ENCODE measurements around the gene STOML1. TPM values are rescaled to one million over a fixed set of nuclear protein-coding genes. Genes with fewer than 3 reads are reported as not detected.

STOML1 gene
- total RNA-seq, 1 donor from 2014 or later = 16.3 TPM

- H3K4me1 ChIP-seq = peaks cover 20% of the 10 kb centered on the region
- no peaks in the 10 kb centered on the region for H3K9me3 ChIP-seq
- peak; percentile 46 to 48 for ATAC-seq
- H3K27me3 ChIP-seq (ENCODE audit: low read depth) = no peaks in the 10 kb centered on the region
- DNase-seq = no peak
- intact Hi-C loops (cut with DNase I) = no loop called here
- no peak for TF ChIP-seq CTCF (IDR thresholded peaks at IDR 0.05)
- H3K4me3 ChIP-seq = no peak overlapping the region
- H3K36me3 ChIP-seq = no peaks in the 10 kb centered on the region
- H3K27ac ChIP-seq = no peak overlapping the region
Observed at GRCh38 chr15:73956743-73957135, 35.4 kb downstream of the STOML1 start.

DNA sequence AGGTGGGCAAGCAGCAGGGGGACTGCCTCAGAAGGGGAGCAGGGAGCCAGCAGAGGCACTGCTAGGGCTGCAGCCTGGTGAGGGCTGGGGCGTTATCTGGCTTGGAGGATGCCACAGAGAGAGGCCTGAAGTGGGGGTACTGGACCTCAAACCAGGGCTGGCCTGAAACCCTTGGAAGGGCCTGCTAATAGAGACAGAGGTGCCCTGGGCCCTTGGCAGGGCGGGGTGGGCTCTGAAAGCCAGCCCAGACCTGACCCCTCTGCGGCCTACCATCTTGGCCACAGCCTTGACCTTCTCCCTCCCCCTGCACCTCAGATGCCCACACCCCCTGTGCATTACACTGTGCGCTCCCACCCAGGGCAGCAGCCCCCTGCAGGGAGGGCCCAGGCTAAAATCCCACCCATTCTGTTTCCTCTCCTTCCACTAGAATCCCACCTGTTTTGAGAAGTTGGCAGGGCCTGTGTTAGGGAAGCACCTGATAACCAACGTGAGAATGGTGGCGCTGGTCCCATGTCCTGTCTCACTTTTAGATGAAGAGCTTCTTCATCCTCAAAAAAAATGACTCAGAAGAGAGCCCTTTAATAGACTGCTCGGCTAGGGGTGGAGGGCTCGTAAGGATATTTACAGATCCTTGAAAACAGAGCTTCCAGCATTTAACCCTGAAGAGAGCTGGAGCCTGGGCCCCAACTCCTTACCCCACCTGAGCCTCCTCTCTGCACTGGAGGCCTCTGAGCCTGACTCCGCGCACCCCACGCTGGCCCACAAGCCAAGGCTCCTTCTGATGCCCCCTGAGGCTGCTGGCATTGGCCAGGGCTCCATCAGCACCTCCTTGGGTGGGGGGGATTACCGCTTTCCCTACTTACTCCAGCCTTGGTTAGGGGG is 36.0 kb downstream of the STOML1 start:
- Histone ChIP-seq H3K36me3 (no peaks in the 10 kb centered on the region), H3K9me3 (no peaks in the 10 kb centered on the region), H3K4me1 (peaks cover 24% of the 10 kb centered on the region), H3K4me3 (no peak overlapping the region), H3K27me3 (ENCODE audit: low read depth) (no peaks in the 10 kb centered on the region), H3K27ac (no peak overlapping the region)
- intact Hi-C loops (cut with DNase I) = no loop called here
- ATAC-seq = no peak
- TF ChIP-seq CTCF (IDR thresholded peaks at IDR 0.05) = no peak
- DNase-seq = no peak

DNA sequence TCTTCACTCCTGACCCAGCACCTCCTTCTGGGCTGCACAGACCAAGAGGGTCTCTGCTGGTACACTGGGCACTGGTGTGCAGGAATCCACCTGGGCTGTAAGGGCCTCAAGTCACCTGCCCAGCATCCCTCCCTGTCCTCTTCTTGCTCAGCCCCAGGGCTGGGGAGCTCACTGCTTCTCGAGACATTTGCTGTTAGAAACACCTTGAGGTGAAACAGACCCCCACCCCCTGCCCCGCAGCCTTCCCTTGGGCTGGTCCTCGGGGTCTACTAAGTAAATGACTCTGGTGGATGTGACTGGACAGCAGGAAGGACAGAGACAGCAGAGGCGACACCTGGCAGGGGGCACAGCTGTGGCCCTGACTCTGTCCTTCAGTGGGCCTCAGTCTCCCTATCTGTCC is 36.8 kb downstream of the STOML1 start:
- intact Hi-C loops (cut with DNase I) = no loop called here
- peaks cover 24% of the 10 kb centered on the region for H3K4me1 ChIP-seq
- no peaks in the 10 kb centered on the region for H3K9me3 ChIP-seq
- no peaks in the 10 kb centered on the region for H3K27me3 ChIP-seq (ENCODE audit: low read depth)
- no peaks in the 10 kb centered on the region for H3K36me3 ChIP-seq
- no peak overlapping the region for H3K27ac ChIP-seq
- no peak for TF ChIP-seq CTCF (IDR thresholded peaks at IDR 0.05)
- DNase-seq (no peak), ATAC-seq (no peak)
- H3K4me3 ChIP-seq = no peak overlapping the region

DNA sequence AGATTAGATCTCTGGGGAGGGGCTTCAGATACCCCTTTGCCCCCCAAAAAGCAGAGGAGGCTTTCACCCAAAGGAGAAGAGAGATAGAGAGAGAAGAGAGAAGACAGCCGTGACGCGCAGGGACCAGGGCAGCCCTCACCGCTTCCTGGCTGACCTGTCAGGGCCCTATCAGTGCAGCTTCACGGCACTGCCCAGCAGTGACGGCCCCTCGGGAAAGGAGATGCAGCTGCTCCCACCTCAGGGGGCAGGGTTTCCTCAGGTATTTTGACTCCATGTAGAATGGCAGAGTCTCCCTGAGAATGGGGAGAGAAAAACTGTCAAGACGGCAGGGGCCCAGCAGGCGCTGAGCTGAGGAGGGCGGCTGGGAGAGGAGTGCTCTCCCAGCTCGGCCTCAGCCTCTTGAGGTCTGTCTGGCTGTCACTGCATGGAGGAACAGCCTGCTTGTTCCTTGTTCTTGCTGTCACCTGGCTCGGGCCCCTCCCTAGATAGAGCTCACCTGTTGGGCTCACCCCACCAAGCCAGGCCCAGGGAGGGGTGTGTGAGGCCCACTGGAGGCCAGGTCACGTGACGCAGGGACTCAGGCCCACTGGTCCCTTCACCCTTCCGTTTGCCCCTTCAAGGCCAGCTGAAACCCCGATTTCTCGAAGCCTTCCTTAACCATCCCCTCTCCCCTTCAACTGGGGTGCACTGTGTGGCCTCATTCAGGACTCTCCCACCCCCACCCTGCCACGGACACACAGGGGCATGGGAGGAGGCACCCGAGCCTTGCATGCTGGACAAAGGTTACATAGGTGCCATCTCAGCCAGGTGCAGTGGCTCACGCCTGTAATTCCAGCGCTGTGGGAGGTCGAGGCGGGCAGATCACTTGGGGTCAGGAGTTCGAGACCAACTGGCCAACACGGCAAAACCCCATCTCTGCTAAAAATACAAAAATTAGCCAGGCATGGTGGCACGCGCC is 37.6 kb downstream of the STOML1 start:
- no peak overlapping the region for H3K27ac ChIP-seq
- no peaks in the 10 kb centered on the region for H3K9me3 ChIP-seq
- ATAC-seq (no peak), DNase-seq (no peak)
- H3K4me3 ChIP-seq = no peak overlapping the region
- TF ChIP-seq CTCF (IDR thresholded peaks at IDR 0.05) = no peak
- intact Hi-C loops (cut with DNase I) = no loop called here
- H3K27me3 ChIP-seq (ENCODE audit: low read depth) = no peaks in the 10 kb centered on the region
- H3K4me1 ChIP-seq = peaks cover 24% of the 10 kb centered on the region
- no peaks in the 10 kb centered on the region for H3K36me3 ChIP-seq

- DNase-seq (peak; percentile 34), ATAC-seq (no peak)
- H3K36me3 ChIP-seq = no peaks in the 10 kb centered on the region
- H3K4me3 ChIP-seq = no peak overlapping the region
- no peaks in the 10 kb centered on the region for H3K27me3 ChIP-seq (ENCODE audit: low read depth)
- H3K27ac ChIP-seq = peak overlapping the region; percentile 84
- peaks cover 24% of the 10 kb centered on the region for H3K4me1 ChIP-seq
- no peak for TF ChIP-seq CTCF (IDR thresholded peaks at IDR 0.05)
- intact Hi-C loops (cut with DNase I) = no loop called here
- H3K9me3 ChIP-seq = no peaks in the 10 kb centered on the region
Observed at GRCh38 chr15:73952913-73953750, 39.0 kb downstream of the STOML1 start.

All from lower lobe of right lung (tissue), 2 donors.